Peyer's patch (tissue), 4 donors: Measurements from ENCODE around the gene FAM107B. TPM values are rescaled to one million over a fixed set of nuclear protein-coding genes. Genes with fewer than 3 reads are reported as not detected.
"Not testable (repeated sequence)": the region's sequence is repeated elsewhere in the genome, so short reads cannot be mapped to it uniquely, and the experiment has no call there.

Experiments used
- DNase-seq, 3 donors: peaks; one replicate each; pipeline ENCODE4 v3.0.0-alpha.2; 2017 to 2019
- H3K27ac ChIP-seq, 4 donors: fragments of 200-600 bp; sonication (generic); one replicate each; pipeline ENCODE4 v1.5.1; 2016 to 2019
- H3K27me3 ChIP-seq, 2 donors: fragments of 200-600 bp; sonication (generic); one replicate each; pipeline ENCODE4 v1.5.1; 2019
- H3K36me3 ChIP-seq, 3 donors: fragments of 200-600 bp; sonication (generic); one replicate each; pipeline ENCODE4 v1.5.1; 2016 to 2019
- H3K4me1 ChIP-seq, 4 donors: fragments of 200-600 bp; sonication (generic); one replicate each; pipeline ENCODE4 v1.5.1; 2016 to 2019
- H3K4me3 ChIP-seq, 4 donors: fragments of 200-600 bp; sonication (generic); 1 replicate in 3 of 4; 2 replicates in 1 of 4; pipeline ENCODE4 v1.5.1; 2016 to 2019; ENCODE audit warnings: mild to moderate bottlenecking in 1 of 4
- H3K9me3 ChIP-seq, 4 donors: fragments of 200-600 bp; sonication (generic); one replicate each; pipeline ENCODE4 v1.5.1; 2016 to 2019; ENCODE audit warnings: mild to moderate bottlenecking in 1 of 4
- POLR2A ChIP-seq, 2 donors: fragments of 450-650 bp; IDR thresholded peaks; one replicate each; pipeline ENCODE4 v1.5.1; 2017; ENCODE audit warnings: antibody characterized with exemption in 2 of 2, mild to moderate bottlenecking in 2 of 2, moderate library complexity in 2 of 2
- total RNA-seq, 4 donors: library from RNA; depleted of rRNA; stranded (reverse); fragments of >200 nt; gene quantifications; one replicate each; pipeline ENCODE4 v1.1.0, GENCODE V29; 2016
- TF ChIP-seq, protein P1 (sequence below), 6 experiments: fragments of 450-650 bp in 4 of 6; fragments of 200-600 bp in 2 of 6; sonication (generic) in 1 of 6; IDR thresholded peaks; one replicate each; pipeline ENCODE4 v1.5.1; 2017 to 2019; ENCODE audit warnings: antibody characterized with exemption in 6 of 6, mild to moderate bottlenecking in 3 of 6, moderate library complexity in 1 of 6

The FAM107B gene
- total RNA-seq, 4 donors from 2014 or later, result 36.6 to 89.1 (median 39.6) TPM

DNA sequence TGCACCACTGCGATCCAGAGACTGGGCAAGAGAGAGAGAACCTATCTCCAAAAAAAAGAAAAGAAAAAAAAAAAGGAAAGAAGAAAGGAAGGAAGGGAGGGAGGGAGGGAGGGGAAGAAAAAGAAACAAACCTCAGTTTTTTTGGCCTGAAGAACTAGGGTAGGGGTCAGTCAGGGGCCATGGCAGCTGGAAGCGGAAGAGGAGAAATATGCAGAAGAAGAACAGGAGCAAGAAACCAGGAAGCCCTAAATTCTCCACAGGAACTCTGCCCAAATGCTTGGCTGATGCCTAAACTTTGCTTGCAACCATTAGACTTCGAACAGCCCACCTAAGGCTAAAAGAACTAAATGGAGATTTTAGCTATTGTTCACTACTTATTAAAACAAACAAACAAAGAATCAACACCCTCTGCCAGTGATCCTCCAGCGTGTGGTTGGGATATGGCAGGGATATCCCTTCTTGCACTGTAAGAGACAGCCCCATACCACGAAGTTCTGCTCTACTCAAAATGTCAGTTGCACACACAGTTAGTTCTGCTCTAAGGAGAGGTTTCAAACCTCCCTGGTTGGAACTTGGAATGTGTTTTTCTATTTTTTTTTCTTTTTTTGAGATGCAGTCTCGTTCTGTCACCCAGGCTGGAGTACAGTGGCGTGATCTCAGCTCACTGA lies 139.5 kb downstream of the FAM107B start:
- no peaks in the 10 kb centered on the region for H3K36me3 ChIP-seq
- TF ChIP-seq POLR2A (IDR thresholded peaks at IDR 0.05), result no peak
- TF ChIP-seq, protein P1, sequence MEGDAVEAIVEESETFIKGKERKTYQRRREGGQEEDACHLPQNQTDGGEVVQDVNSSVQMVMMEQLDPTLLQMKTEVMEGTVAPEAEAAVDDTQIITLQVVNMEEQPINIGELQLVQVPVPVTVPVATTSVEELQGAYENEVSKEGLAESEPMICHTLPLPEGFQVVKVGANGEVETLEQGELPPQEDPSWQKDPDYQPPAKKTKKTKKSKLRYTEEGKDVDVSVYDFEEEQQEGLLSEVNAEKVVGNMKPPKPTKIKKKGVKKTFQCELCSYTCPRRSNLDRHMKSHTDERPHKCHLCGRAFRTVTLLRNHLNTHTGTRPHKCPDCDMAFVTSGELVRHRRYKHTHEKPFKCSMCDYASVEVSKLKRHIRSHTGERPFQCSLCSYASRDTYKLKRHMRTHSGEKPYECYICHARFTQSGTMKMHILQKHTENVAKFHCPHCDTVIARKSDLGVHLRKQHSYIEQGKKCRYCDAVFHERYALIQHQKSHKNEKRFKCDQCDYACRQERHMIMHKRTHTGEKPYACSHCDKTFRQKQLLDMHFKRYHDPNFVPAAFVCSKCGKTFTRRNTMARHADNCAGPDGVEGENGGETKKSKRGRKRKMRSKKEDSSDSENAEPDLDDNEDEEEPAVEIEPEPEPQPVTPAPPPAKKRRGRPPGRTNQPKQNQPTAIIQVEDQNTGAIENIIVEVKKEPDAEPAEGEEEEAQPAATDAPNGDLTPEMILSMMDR (IDR thresholded peaks at IDR 0.05), result no peak

DNA sequence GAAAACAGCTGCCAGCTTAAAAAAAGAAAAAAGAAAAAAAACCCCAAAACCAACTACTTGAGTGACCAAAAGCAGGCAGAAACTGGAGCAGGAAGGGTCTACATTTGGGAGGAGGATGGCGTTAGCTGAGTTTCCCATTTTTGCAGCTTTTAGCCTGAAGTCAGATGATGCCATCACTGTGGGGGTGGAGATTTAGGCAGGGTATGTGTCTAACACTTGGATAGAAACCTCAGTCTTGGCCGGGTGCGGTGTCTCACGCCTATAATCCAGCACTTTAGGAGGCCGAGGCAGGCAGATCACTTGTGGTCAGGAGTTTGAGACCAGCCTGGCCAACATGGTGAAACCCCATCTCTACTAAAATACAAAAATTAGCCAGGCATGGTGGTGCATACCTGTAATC lies 140.1 kb downstream of the FAM107B start:
- not testable (repeated sequence) for H3K4me3 ChIP-seq, H3K36me3 ChIP-seq, H3K27me3 ChIP-seq, DNase-seq, H3K27ac ChIP-seq, H3K4me1 ChIP-seq, H3K9me3 ChIP-seq

More for the DNA sequence above, 139.5 kb downstream of the FAM107B start:
- Histone ChIP-seq H3K4me1 (no peaks in the 10 kb centered on the region), H3K27ac (no peak overlapping the region), H3K27me3 (no peaks in the 10 kb centered on the region), H3K9me3 (no peaks in the 10 kb centered on the region), H3K4me3 (no peak overlapping the region)
- DNase-seq, result no peak

- no peaks in the 10 kb centered on the region for H3K27me3 ChIP-seq
- no peak overlapping the region for H3K27ac ChIP-seq
- no peaks in the 10 kb centered on the region for H3K36me3 ChIP-seq
- no peaks in the 10 kb centered on the region for H3K4me1 ChIP-seq
- TF ChIP-seq, protein P1 (IDR thresholded peaks at IDR 0.05), result no peak
- TF ChIP-seq POLR2A (IDR thresholded peaks at IDR 0.05), result no peak
- no peaks in the 10 kb centered on the region for H3K9me3 ChIP-seq
- no peak for DNase-seq
- no peak overlapping the region for H3K4me3 ChIP-seq
Observed at GRCh38 chr10:14625765-14626525, 148.8 kb downstream of the FAM107B start.

- TF ChIP-seq, protein P1 (IDR thresholded peaks at IDR 0.05), result no peak
- TF ChIP-seq POLR2A (IDR thresholded peaks at IDR 0.05), result no peak
Observed at GRCh38 chr10:14625192-14625631, 149.5 kb downstream of the FAM107B start.

DNA sequence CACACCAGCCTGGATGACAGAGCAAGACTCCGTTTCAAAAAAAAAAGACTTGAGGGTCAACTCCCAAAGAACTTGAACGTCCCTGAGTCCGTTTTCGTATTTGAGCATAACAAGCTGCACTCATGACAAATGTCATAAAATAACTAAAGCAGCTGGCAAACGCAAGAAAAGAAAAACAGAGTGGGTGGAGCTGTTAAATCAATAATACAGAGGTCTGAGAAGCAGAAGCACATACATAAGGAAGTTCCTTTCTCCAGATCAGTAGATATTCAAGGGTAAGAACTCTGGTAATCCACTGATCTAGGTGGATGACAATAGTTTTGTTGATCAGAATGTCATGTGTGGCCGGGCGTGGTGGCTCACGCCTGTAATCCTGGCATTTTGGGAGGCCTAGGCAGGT lies 150.1 kb downstream of the FAM107B start:
- DNase-seq, result no peak

More at GRCh38 chr10:14625192-14625631, 149.5 kb downstream of the FAM107B start:
- peak overlapping the region in 2 of 4 donors; percentile 20 to 25 for H3K27ac ChIP-seq
- H3K9me3 ChIP-seq, result no peaks in the 10 kb centered on the region
- H3K4me3 ChIP-seq, result no peak overlapping the region
- DNase-seq, result no peak
- H3K4me1 ChIP-seq, result no peaks in the 10 kb centered on the region
- no peaks in the 10 kb centered on the region for H3K27me3 ChIP-seq
- H3K36me3 ChIP-seq, result no peaks in the 10 kb centered on the region

More for the DNA sequence above, 150.1 kb downstream of the FAM107B start:
- Histone ChIP-seq H3K9me3 (no peaks in the 10 kb centered on the region), H3K27ac (peak overlapping the region in 1 of 4 donors; percentile 25), H3K4me1 (no peaks in the 10 kb centered on the region), H3K27me3 (no peaks in the 10 kb centered on the region), H3K4me3 (no peak overlapping the region), H3K36me3 (no peaks in the 10 kb centered on the region)
- TF ChIP-seq, protein P1 (IDR thresholded peaks at IDR 0.05), result no peak
- TF ChIP-seq POLR2A (IDR thresholded peaks at IDR 0.05), result no peak
